Stimulated activated CD8-positive, alpha-beta memory T cell treated with anti-CD3 and anti-CD28 coated beads, Interleukin-12 subunit alpha, Interleukin-12 subunit beta, amount 100 ng/mL, for 4 hours (primary cell): ENCODE measurements around the gene ATR.
"Not testable (repeated sequence)": the region's sequence is repeated elsewhere in the genome, so short reads cannot be mapped to it uniquely, and the experiment has no call there.

Experiments
- DNase-seq: peaks from one replicate; pipeline ENCODE4 v3.0.0-alpha.2; 2020; ENCODE audit warnings: low read depth

Gene ATR

GRCh38 chr3:142595141-142595540 lies 16.6 kb upstream of the ATR start:
- DNase-seq: no peak

- DNase-seq: not testable (repeated sequence)
Measured at GRCh38 chr3:142592268-142592667, 13.7 kb upstream of the ATR start.

DNA sequence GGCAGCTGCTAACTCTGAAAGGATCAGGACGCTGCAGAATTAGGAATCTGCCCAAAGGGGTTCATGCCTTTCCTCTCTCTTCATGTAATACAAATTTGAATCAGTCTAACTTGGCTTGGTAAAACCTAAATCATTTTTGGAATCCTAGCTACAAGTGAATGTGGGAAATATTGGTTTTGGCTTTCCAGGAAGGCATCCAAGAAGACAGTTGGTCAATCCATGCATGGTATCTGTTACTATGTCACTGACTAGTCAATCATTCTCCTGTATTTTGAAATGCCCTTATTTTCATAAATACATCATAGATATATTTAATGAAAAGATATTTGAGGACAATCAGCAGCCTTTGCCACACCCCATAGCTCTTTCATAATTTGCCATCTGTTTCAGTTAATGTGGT lies 10.2 kb upstream of the ATR start:
- no peak for DNase-seq

DNA sequence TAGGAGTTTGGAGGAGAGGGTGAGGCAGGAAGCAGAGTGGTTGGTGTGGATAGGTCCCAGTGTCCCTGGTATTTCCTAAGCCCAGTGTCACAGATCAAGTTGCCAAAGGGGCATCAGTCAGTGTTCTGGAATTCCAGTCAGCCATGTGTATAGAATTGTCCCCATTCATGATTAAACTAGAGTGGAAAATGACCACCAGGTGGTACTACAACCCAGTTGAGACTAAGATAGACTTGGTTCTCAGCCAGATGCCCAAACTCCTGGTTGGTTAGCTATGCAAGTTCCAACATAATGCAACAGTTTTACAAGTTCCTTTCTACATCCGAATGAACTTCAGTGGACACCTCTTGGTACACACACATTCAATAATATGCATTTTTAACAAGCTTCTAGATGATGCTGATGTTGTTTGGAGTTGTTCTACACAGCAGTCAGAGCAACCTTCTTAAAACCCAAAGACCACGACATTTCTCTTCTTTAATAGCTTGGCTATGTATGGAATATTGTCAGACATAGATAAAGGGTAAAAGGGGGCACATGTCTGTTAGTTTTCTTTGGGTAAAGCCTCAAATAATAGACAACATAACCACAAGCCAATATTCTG lies 8.4 kb upstream of the ATR start:
- no peak for DNase-seq

GRCh38 chr3:142581070-142581469 lies 2.5 kb upstream of the ATR start:
- DNase-seq: not testable (repeated sequence)

DNA sequence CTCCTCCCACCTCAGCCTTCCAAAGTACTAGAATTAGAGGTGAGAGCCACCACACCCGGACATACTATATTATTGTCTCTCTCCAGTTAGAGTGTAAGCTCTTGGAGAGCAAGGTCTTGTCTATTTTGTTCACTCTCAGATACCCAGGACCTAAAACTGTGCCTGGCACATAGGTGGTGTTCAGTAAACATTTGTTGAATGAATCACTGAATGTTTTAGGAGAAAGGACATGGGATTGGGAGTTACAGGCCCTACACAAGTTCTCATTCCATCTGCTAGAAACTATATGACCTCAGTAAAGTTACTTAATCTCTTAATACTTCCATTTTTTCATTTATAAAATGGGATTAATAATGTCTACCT lies 1.5 kb upstream of the ATR start:
- DNase-seq: no peak

- no peak for DNase-seq
Measured at GRCh38 chr3:142577696-142578328, 721 bp downstream of the ATR start.

DNA sequence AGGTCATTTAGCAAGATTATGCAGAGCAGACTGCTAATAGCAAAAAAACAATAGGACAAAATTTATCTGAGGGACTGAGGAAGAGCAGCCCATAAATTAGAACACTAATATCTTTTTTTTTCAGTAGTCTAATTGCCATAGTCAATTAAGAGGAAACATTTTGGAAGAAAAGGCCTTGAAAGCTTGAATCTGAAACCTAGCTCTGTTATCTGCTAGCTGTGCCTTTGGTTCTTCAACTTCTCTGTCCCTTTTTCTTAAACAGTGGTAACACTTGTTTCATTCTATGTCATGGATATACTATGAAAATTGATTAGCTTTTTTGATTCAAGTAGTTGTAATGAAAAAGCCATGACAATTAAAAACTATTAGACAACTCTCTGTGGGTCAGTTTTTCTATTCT lies 1.7 kb downstream of the ATR start:
- no peak for DNase-seq

GRCh38 chr3:142574665-142575064 lies 3.9 kb downstream of the ATR start:
- DNase-seq: no peak

DNA sequence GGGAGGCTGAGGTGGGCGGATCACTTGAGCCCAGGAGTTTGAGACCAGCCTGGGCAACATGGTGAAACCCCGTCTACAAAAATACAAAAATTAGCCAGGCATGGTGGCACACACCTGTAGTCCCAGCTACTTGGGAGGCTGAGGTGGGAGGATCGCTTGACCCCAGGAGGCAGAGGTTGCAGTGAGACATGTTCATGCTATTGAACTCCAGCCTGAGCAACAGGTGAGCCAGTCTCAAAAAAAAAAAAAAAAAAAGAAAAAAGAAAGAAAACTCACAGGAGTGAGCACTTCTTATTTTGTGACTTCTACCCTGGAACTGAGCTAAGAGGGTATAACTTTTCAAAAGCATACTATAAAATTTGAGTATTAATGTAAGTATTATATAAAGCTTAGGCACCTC lies 4.3 kb downstream of the ATR start:
- DNase-seq: not testable (repeated sequence)

- not testable (repeated sequence) for DNase-seq
Measured at GRCh38 chr3:142569422-142569821, 9.1 kb downstream of the ATR start.

- DNase-seq: no peak
Measured at GRCh38 chr3:142568393-142569017, 10.0 kb downstream of the ATR start.

- DNase-seq: no peak
Measured at GRCh38 chr3:142566096-142566495, 12.4 kb downstream of the ATR start.

DNA sequence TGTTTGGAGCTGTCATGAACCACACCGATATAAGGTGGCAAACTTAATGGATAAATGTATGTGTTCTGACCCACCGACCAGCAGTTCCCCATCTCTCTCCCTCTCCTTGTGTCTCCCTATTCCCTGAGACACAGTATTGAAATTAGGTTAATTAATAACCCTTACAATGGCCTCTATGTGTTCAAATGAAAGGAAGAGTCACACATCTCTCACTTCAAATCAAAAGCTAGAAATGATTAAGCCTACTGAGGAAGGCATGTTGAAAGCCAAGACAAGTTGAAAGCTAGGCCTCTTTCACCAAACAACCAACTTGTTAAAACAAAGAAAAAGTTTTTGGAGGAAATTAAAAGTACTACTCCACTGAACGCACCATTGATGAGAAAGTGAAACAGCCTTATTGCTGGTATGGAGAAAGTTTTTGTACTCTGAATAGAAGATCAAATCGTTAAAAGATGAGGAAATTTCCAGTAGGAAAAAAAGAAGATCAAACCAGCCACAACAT lies 15.0 kb downstream of the ATR start:
- DNase-seq: no peak

DNA sequence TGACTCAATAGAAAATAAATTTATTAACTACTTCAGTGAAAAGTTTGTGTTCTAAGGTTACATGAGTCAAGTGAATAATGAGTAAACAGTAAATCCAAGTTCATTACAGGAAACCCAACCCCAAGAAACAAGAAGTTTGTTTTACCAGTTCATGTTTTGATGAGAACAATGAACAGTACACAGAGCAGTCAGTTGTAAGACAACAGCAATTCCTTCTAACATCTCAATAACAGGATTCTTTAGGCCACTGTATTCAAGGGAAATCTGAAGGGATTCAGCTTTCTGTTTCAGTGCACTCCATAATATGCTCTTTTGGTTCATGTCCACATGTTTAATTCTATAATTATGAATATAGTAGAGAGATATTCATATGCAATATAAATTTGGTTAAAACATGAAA lies 18.4 kb downstream of the ATR start:
- no peak for DNase-seq

GRCh38 chr3:142553741-142554140 lies 24.8 kb downstream of the ATR start:
- DNase-seq: no peak

DNA sequence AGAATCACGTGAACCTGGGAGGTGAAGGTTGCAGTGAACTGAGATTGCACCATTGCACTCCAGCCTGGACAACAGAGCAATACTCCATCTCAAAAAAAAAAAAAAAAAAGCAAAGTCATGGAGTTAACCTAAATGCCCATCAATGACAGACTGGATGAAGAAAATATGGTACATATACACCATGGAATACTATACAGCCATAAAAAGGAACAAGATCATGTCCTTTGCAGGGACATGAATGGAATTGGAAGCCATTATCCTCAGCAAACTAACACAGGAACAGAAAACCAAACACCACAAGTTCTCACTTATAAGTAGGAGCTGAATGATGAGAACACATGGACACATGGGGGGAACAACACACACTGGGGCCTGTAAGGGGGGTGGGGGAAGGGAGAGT lies 26.0 kb downstream of the ATR start:
- not testable (repeated sequence) for DNase-seq

- DNase-seq: no peak
Measured at GRCh38 chr3:142549986-142550385, 28.5 kb downstream of the ATR start.

GRCh38 chr3:142543307-142543706 lies 35.2 kb downstream of the ATR start:
- no peak for DNase-seq

DNA sequence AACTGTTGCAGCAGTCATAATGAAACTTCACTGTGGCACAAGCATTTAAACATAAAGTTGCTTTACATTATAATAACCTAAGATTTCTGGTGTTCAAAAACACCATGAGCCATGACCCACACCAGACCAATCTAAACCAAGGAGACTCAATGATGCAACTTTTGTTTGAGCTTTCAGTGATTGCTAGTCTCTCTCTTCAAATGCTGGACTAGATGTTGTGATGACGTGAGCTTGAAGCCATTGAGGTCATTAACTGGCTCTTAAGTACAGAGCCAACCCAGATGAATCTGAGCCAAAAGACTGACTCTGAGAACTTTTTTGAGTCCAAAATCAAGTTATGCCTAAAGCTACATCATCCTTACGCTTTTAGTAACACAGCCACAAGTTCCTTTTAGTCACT lies 36.5 kb downstream of the ATR start:
- DNase-seq: no peak

GRCh38 chr3:142536519-142536918 lies 42.0 kb downstream of the ATR start:
- no peak for DNase-seq

DNA sequence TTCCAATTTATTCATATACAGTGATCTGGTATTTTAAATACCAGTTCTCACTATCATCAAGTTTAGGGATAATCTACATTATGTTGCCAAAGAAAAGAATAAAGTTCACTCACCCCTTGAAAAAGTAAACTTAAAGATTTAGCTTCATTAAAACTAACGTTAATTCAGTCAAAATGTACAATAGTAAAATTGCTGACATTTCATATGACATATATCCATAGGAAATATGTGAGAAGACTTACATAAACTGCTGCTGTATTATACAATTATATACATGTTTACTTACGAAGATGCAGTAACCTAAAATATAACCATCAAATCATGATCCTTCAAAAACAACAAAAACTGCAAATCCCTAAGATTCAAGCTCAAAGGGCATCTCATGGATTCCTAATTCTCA lies 44.0 kb downstream of the ATR start:
- no peak for DNase-seq

- no peak for DNase-seq
Measured at GRCh38 chr3:142530296-142530695, 48.2 kb downstream of the ATR start.
